ENCODE measurements around the gene AKT1S1. TPM values are rescaled to one million over a fixed set of nuclear protein-coding genes. Genes with fewer than 3 reads are reported as not detected.

The AKT1S1 gene
- total and polyA plus RNA-seq, 2 of the 13 experiments (the other 11 are each of a cell fraction or from before 2014, with no cell fraction given): 13.5 to 27.8 TPM

Small RNA genes within 50 kb of the gene (microRNA-seq; reads per million reads assigned to microRNA genes)
- gene MIR4749 (1.0 reads per million), gene MIR4750 (not detected), gene MIR6800 (1.5 reads per million)

Small RNA genes within 50 kb of the gene (small RNA-seq; reads per million reads assigned to genes)
- 0 to 0.97 (median 0) reads per million in 3 experiments for gene MIR4749 (ENCODE audit: insufficient read depth in 2 of 3, insufficient read length in 3 of 3, low read depth in 2 of 3, low replicate concordance in 1 of 3)

Other genes with a start within 250 kb of the AKT1S1 start
- 0.79 and 1.5 TPM in 2 replicates for gene RRAS, start 237.2 kb downstream of the AKT1S1 start, total RNA-seq (2016; rRNA removed; fragmentation: Illumina TruSeq; extraction: Trizol)
- gene RRAS, start 237.2 kb downstream of the AKT1S1 start, polyA plus RNA-seq (2011; rRNA removed): 12.0 and 13.5 TPM in 2 replicates
- gene SCAF1, start 235.1 kb downstream of the AKT1S1 start, total RNA-seq (2016; rRNA removed; fragmentation: Illumina TruSeq; extraction: Trizol): 4.8 and 6.1 TPM in 2 replicates
- 3.3 and 4.3 TPM in 2 replicates for gene SCAF1, start 235.1 kb downstream of the AKT1S1 start, polyA plus RNA-seq (2011; rRNA removed)
- 61.0 and 65.5 TPM in 2 replicates for gene IRF3, start 211.5 kb downstream of the AKT1S1 start, total RNA-seq (2016; rRNA removed; fragmentation: Illumina TruSeq; extraction: Trizol)
- 61.9 and 66.2 TPM in 2 replicates for gene IRF3, start 211.5 kb downstream of the AKT1S1 start, polyA plus RNA-seq (2011; rRNA removed)
- 32.6 and 40.8 TPM in 2 replicates for gene BCL2L12, start 211.4 kb downstream of the AKT1S1 start, total RNA-seq (2016; rRNA removed; fragmentation: Illumina TruSeq; extraction: Trizol)
- 25.9 and 26.8 TPM in 2 replicates for gene BCL2L12, start 211.4 kb downstream of the AKT1S1 start, polyA plus RNA-seq (2011; rRNA removed)
- gene PRMT1, start 200.1 kb downstream of the AKT1S1 start, total RNA-seq (2016; rRNA removed; fragmentation: Illumina TruSeq; extraction: Trizol): 324 and 372 TPM in 2 replicates
- gene PRMT1, start 200.1 kb downstream of the AKT1S1 start, polyA plus RNA-seq (2011; rRNA removed): 374 and 400 TPM in 2 replicates
- gene ADM5, start 187.8 kb downstream of the AKT1S1 start, total RNA-seq (2016; rRNA removed; fragmentation: Illumina TruSeq; extraction: Trizol): 1.1 and 2.7 TPM in 2 replicates
- 4.1 and 4.7 TPM in 2 replicates for gene ADM5, start 187.8 kb downstream of the AKT1S1 start, polyA plus RNA-seq (2011; rRNA removed)
- not detected in 2 replicates for gene CPT1C, start 186.2 kb downstream of the AKT1S1 start, total RNA-seq (2016; rRNA removed; fragmentation: Illumina TruSeq; extraction: Trizol)
- gene CPT1C, start 186.2 kb downstream of the AKT1S1 start, polyA plus RNA-seq (2011; rRNA removed): 0.07 and 0.18 TPM in 2 replicates
- not detected in 2 replicates for gene TSKS, start 114.0 kb downstream of the AKT1S1 start, total RNA-seq (2016; rRNA removed; fragmentation: Illumina TruSeq; extraction: Trizol)
- gene TSKS, start 114.0 kb downstream of the AKT1S1 start, polyA plus RNA-seq (2011; rRNA removed): 0.03 and 0.21 TPM in 2 replicates
- gene AP2A1, start 110.4 kb downstream of the AKT1S1 start, total RNA-seq (2016; rRNA removed; fragmentation: Illumina TruSeq; extraction: Trizol): 21.8 and 22.7 TPM in 2 replicates
- 39.7 and 49.9 TPM in 2 replicates for gene AP2A1, start 110.4 kb downstream of the AKT1S1 start, polyA plus RNA-seq (2011; rRNA removed)
- not detected in 2 replicates for gene FUZ, start 64.1 kb downstream of the AKT1S1 start, total RNA-seq (2016; rRNA removed; fragmentation: Illumina TruSeq; extraction: Trizol)
- gene FUZ, start 64.1 kb downstream of the AKT1S1 start, polyA plus RNA-seq (2011; rRNA removed): 0.07 and 0.08 TPM in 2 replicates
- 11.1 and 11.3 TPM in 2 replicates for gene MED25, start 59.1 kb downstream of the AKT1S1 start, total RNA-seq (2016; rRNA removed; fragmentation: Illumina TruSeq; extraction: Trizol)
- 13.3 and 15.1 TPM in 2 replicates for gene MED25, start 59.1 kb downstream of the AKT1S1 start, polyA plus RNA-seq (2011; rRNA removed)
- gene PTOV1, start 26.2 kb downstream of the AKT1S1 start, total RNA-seq (2016; rRNA removed; fragmentation: Illumina TruSeq; extraction: Trizol): 59.4 and 68.5 TPM in 2 replicates
- gene PTOV1, start 26.2 kb downstream of the AKT1S1 start, polyA plus RNA-seq (2011; rRNA removed): 63.5 and 77.7 TPM in 2 replicates
- 12.5 and 27.1 TPM in 2 replicates for gene PNKP, start 9.8 kb downstream of the AKT1S1 start, total RNA-seq (2016; rRNA removed; fragmentation: Illumina TruSeq; extraction: Trizol)
- 12.7 and 17.0 TPM in 2 replicates for gene PNKP, start 9.8 kb downstream of the AKT1S1 start, polyA plus RNA-seq (2011; rRNA removed)
- gene TBC1D17, start 347 bp upstream of the AKT1S1 start, total RNA-seq (2016; rRNA removed; fragmentation: Illumina TruSeq; extraction: Trizol): 3.6 and 9.7 TPM in 2 replicates
- gene TBC1D17, start 347 bp upstream of the AKT1S1 start, polyA plus RNA-seq (2011; rRNA removed): 16.9 and 21.6 TPM in 2 replicates
- gene IL4I1, start 19.5 kb upstream of the AKT1S1 start, total RNA-seq (2016; rRNA removed; fragmentation: Illumina TruSeq; extraction: Trizol): not detected in 2 replicates
- not detected in 2 replicates for gene IL4I1, start 19.5 kb upstream of the AKT1S1 start, polyA plus RNA-seq (2011; rRNA removed)
- gene ATF5, start 51.9 kb upstream of the AKT1S1 start, total RNA-seq (2016; rRNA removed; fragmentation: Illumina TruSeq; extraction: Trizol): 9.7 and 10.3 TPM in 2 replicates
- 4.9 and 5.2 TPM in 2 replicates for gene ATF5, start 51.9 kb upstream of the AKT1S1 start, polyA plus RNA-seq (2011; rRNA removed)
- 41.5 and 42.1 TPM in 2 replicates for gene NUP62, start 52.1 kb upstream of the AKT1S1 start, total RNA-seq (2016; rRNA removed; fragmentation: Illumina TruSeq; extraction: Trizol)
- 15.4 and 16.5 TPM in 2 replicates for gene NUP62, start 52.1 kb upstream of the AKT1S1 start, polyA plus RNA-seq (2011; rRNA removed)
- gene SIGLEC11, start 83.8 kb upstream of the AKT1S1 start, total RNA-seq (2016; rRNA removed; fragmentation: Illumina TruSeq; extraction: Trizol): not detected in 2 replicates
- gene SIGLEC11, start 83.8 kb upstream of the AKT1S1 start, polyA plus RNA-seq (2011; rRNA removed): not detected in 2 replicates
- 25.6 and 28.3 TPM in 2 replicates for gene VRK3, start 148.0 kb upstream of the AKT1S1 start, total RNA-seq (2016; rRNA removed; fragmentation: Illumina TruSeq; extraction: Trizol)
- gene VRK3, start 148.0 kb upstream of the AKT1S1 start, polyA plus RNA-seq (2011; rRNA removed): 16.8 and 23.8 TPM in 2 replicates
- gene ZNF473, start 148.7 kb upstream of the AKT1S1 start, total RNA-seq (2016; rRNA removed; fragmentation: Illumina TruSeq; extraction: Trizol): 11.9 and 13.9 TPM in 2 replicates
- gene ZNF473, start 148.7 kb upstream of the AKT1S1 start, polyA plus RNA-seq (2011; rRNA removed): 5.8 and 5.9 TPM in 2 replicates